K562 (cell line): ENCODE data around the gene CCR5AS.
A peak's percentile ranks its signal among the peaks of the same experiment; 100 is the strongest.

Experiments
- ATAC-seq: fragments of 200-7000 bp; cut with Tn5 transposase; 3 replicates; pipeline ENCODE4 v1.9.1; 2020; ENCODE audit warnings: moderate library complexity
- BruUV-seq: library from RNA; stranded (reverse); fragments of 400-500 nt; replicated peaks from 2 replicates; lab custom pipeline; 2021; lab: Mats Ljungman, UMichigan
- CTCF ChIA-PET: fragments of 300-600 bp; formaldehyde crosslinking; extraction: SDS; loops from one replicate; lab custom pipeline; 2021; ENCODE audit warnings: low intra/inter-chr PET ratio; lab: Yijun Ruan, JAX
- POLR2A ChIA-PET: fragments of 300-600, 350-650 bp; sonication (Branson Sonifier 250); formaldehyde crosslinking; extraction: SDS; loops from one replicate; lab custom pipeline; 2021; ENCODE audit warnings: antibody characterized with exemption, inconsistent platforms; lab: Yijun Ruan, JAX
- DNase-seq, 4 experiments: peaks; one replicate each; pipeline versions ENCODE4 v3.0.0 to v3.0.0-alpha.2; 2011 to 2018; ENCODE audit warnings: low spot score in 3 of 4, mixed read lengths in 3 of 4; ENCODE audit errors: extremely low read depth in 1 of 4
- FAIRE-seq: peaks from 2 replicates; lab custom pipeline; 2011; peaks lifted over from hg19 to GRCh38; lab: Jason Lieb, UNC
- H2AFZ ChIP-seq: 2 replicates; pipeline ENCODE4 v1.6.0; 2011; ENCODE audit warnings: low read depth, low read length, control low read depth, inconsistent platforms
- H3K27ac ChIP-seq: fragments of 200-600 bp; 3 replicates; pipeline ENCODE4 v1.8.0; 2011; ENCODE audit warnings: low read depth, mild to moderate bottlenecking, control low read depth, inconsistent platforms, low read length, moderate library complexity, mixed read lengths; ENCODE audit errors: extremely low read depth
- H3K27me3 ChIP-seq, 2 experiments: fragments of 300-600 bp in 1 of 2; 2 replicates in 1 of 2; 3 replicates in 1 of 2; pipeline versions ENCODE4 v1.6.0 to v1.8.0; 2011; ENCODE audit warnings: inconsistent platforms in 2 of 2, low read length in 2 of 2, mild to moderate bottlenecking in 1 of 2, mixed read lengths in 1 of 2, moderate library complexity in 1 of 2; ENCODE audit not compliant: control insufficient read depth in 2 of 2, insufficient read depth in 2 of 2
- H3K36me3 ChIP-seq: fragments of 300-600 bp; 3 replicates; pipeline ENCODE4 v1.8.0; 2011; ENCODE audit warnings: mild to moderate bottlenecking, low read length, inconsistent platforms; ENCODE audit not compliant: control insufficient read depth, insufficient read depth
- H3K4me1 ChIP-seq, 2 experiments: fragments of 200-600 bp in 1 of 2; replicated peaks in 1 of 2; 2 replicates in 1 of 2; 3 replicates in 1 of 2; pipeline versions ENCODE4 v1.5.1 to v1.8.0; 2011; ENCODE audit warnings: inconsistent platforms in 2 of 2, low read length in 2 of 2, mild to moderate bottlenecking in 1 of 2, mixed read lengths in 1 of 2, moderate library complexity in 1 of 2; ENCODE audit not compliant: control insufficient read depth in 2 of 2, insufficient read depth in 2 of 2
- H3K4me2 ChIP-seq: 2 replicates; pipeline ENCODE4 v1.6.1; 2011; ENCODE audit warnings: low read length, control low read depth, inconsistent platforms, mixed read lengths; ENCODE audit not compliant: insufficient read depth
- H3K4me3 ChIP-seq: fragments of 200-600 bp; sonication (generic), shearing (Covaris generic); 2 replicates; pipeline ENCODE4 v1.5.1; 2016; ENCODE audit warnings: control low read depth, inconsistent platforms
- H3K79me2 ChIP-seq: fragments of 200-600 bp; 3 replicates; pipeline ENCODE4 v1.8.0; 2011; ENCODE audit warnings: low read length, inconsistent platforms; ENCODE audit not compliant: control insufficient read depth, insufficient read depth
- H3K9ac ChIP-seq, 2 experiments: 2 replicates each; pipeline versions ENCODE4 v1.6.0 to v1.6.1; 2011; ENCODE audit warnings: low read depth in 2 of 2, low read length in 2 of 2, control low read depth in 1 of 2, inconsistent platforms in 1 of 2, mild to moderate bottlenecking in 1 of 2, mixed read lengths in 1 of 2; ENCODE audit not compliant: insufficient read depth in 1 of 2
- H3K9me1 ChIP-seq: one replicate; pipeline ENCODE4 v1.6.0; 2011; ENCODE audit warnings: inconsistent platforms, mild to moderate bottlenecking, low read length, moderate library complexity; ENCODE audit not compliant: control insufficient read depth, insufficient read depth
- H3K9me3 ChIP-seq: replicated peaks from 2 replicates; pipeline ENCODE4 v1.5.1; 2011; ENCODE audit warnings: low read depth, low read length, inconsistent platforms; ENCODE audit not compliant: control insufficient read depth, insufficient read depth
- H4K20me1 ChIP-seq: replicated peaks from 2 replicates; pipeline ENCODE4 v1.6.1; 2011; ENCODE audit warnings: low read length, inconsistent platforms, mixed read lengths; ENCODE audit not compliant: control insufficient read depth, insufficient read depth
- CBX8 ChIP-seq: fragments of 200-600 bp; sonication (generic); IDR thresholded peaks from 2 replicates; pipeline ENCODE4 v1.6.1; 2012; ENCODE audit warnings: borderline replicate concordance, mixed run types, low read depth, mild to moderate bottlenecking, moderate library complexity, mixed read lengths, low read length, control low read depth, inconsistent platforms; ENCODE audit not compliant: poor library complexity, severe bottlenecking; ENCODE audit errors: extremely low read depth
- CTBP1 ChIP-seq: fragments of 450-650 bp; IDR thresholded peaks from 2 replicates; pipeline ENCODE4 v1.6.1; 2016; ENCODE audit warnings: borderline replicate concordance
- CXXC5 ChIP-seq: fragments of 250-450 bp; sonication (Bioruptor Pico); IDR thresholded peaks from 2 replicates; pipeline ENCODE4 v1.8.0; 2022; ENCODE audit warnings: inconsistent platforms, mild to moderate bottlenecking, moderate library complexity
- ELF4 ChIP-seq: fragments of 450-650 bp; formaldehyde crosslinking; IDR thresholded peaks from 2 replicates; pipeline ENCODE4 v1.4.0; 2022; ENCODE audit warnings: missing genetic modification characterization
- ETV1 ChIP-seq: fragments of 450-650 bp; conservative IDR thresholded peaks from 2 replicates; pipeline ENCODE4 v1.6.1; 2016; ENCODE audit warnings: missing genetic modification characterization, control low read depth, low read depth, missing compliant biosample characterization
- L3MBTL2 ChIP-seq: fragments of 450-650 bp; IDR thresholded peaks from 2 replicates; pipeline ENCODE4 v1.6.1; 2016; ENCODE audit warnings: mild to moderate bottlenecking, moderate library complexity
- MLLT1 ChIP-seq, 2 experiments: fragments of 450-650 bp; IDR thresholded peaks; 2 replicates each; pipeline ENCODE4 v1.6.1; 2016
- MYC ChIP-seq, 2 experiments: fragments of 250-450 bp in 1 of 2; sonication (Bioruptor Pico) in 1 of 2; IDR thresholded peaks; 2 replicates each; pipeline versions ENCODE4 v1.5.1 to v1.6.1; 2012 to 2021; ENCODE audit warnings: low read depth in 2 of 2, borderline replicate concordance in 1 of 2, improper control_type of control experiment in 1 of 2, low read length in 1 of 2, mild to moderate bottlenecking in 1 of 2, moderate library complexity in 1 of 2
- NONO ChIP-seq, 2 experiments: fragments of 200-400 bp in 1 of 2; fragments of 450-650 bp in 1 of 2; formaldehyde crosslinking in 1 of 2; IDR thresholded peaks; 2 replicates each; pipeline ENCODE4 v1.6.1; 2017; ENCODE audit warnings: low read depth in 2 of 2, mild to moderate bottlenecking in 2 of 2, moderate library complexity in 2 of 2, low read length in 1 of 2
- NR4A1 ChIP-seq, 2 experiments: fragments of 250-450 bp in 1 of 2; fragments of 450-650 bp in 1 of 2; sonication (Bioruptor Pico) in 1 of 2; IDR thresholded peaks; 2 replicates each; pipeline versions ENCODE4 v1.4.0 to v1.6.1; 2016 to 2020; ENCODE audit warnings: mild to moderate bottlenecking in 2 of 2, missing compliant biosample characterization in 1 of 2, missing genetic modification characterization in 1 of 2, moderate library complexity in 1 of 2
- YBX1 ChIP-seq: fragments of 450-650 bp; IDR thresholded peaks from 2 replicates; pipeline ENCODE4 v1.7.1; 2016; ENCODE audit warnings: mild to moderate bottlenecking
- ZNF280A ChIP-seq: fragments of 450-650 bp; IDR thresholded peaks from 2 replicates; pipeline ENCODE4 v1.6.1; 2018; ENCODE audit warnings: mild to moderate bottlenecking, low read depth; ENCODE audit not compliant: partially characterized antibody
- ZNF518B ChIP-seq: fragments of 250-450 bp; sonication (Bioruptor Pico); IDR thresholded peaks from 2 replicates; pipeline ENCODE4 v1.5.0; 2021; ENCODE audit warnings: mild to moderate bottlenecking, moderate library complexity
- WGBS: fragments of 100-300 bp; shearing (Covaris generic); methylation state at CpG from one replicate; pipeline ENCODE4 v1.1.6; 2016; ENCODE audit warnings: low coverage, mixed read lengths; ENCODE audit not compliant: insufficient coverage; ENCODE audit errors: missing lambda C conversion rate; 5-methylcytosine and 5-hydroxymethylcytosine counted together
- in situ Hi-C: fragments of 300-500 bp; cut with MboI; formaldehyde crosslinking; loops from 4 replicates; pipeline ENCODE4 v1.15.0; 2018; ENCODE audit warnings: inconsistent platforms, mixed read lengths
- intact Hi-C: fragments of 100-400 bp; cut with micrococcal nuclease; formaldehyde crosslinking; loops from 2 replicates; pipeline ENCODE4 v1.14.2; 2022

Gene CCR5AS

GRCh38 chr3:46405301-46406019 is 1.4 kb downstream of the CCR5AS start:
- no TSS peak for BruUV-seq
- Histone ChIP-seq H3K27me3 (no peaks in the 10 kb centered on the region), H3K9ac (peak overlapping the region in 1 of 2 experiments; percentile 59; a peak in 1 of 4 replicates), H3K27ac (no peak overlapping the region), H2AFZ (peak overlapping the region; percentile 13), H3K9me3 (no peaks in the 10 kb centered on the region), H3K4me1 (peaks cover 27 to 47% of the 10 kb centered on the region in 2 experiments), H3K79me2 (peaks cover 2% of the 10 kb centered on the region; the same call in 1 of the 3 replicates), H3K4me2 (no peak overlapping the region), H4K20me1 (no peaks in the 10 kb centered on the region), H3K36me3 (no peaks in the 10 kb centered on the region), H3K4me3 (no peak overlapping the region), H3K9me1 (no peaks in the 10 kb centered on the region)
- FAIRE-seq (no peak), DNase-seq (peak in 1 of 4 experiments; percentile 32), ATAC-seq (no peak)
- POLR2A ChIA-PET: interaction anchor here (0.6 to 1.4 kb wide), 3 partner anchors 12 to 53 kb away, joined by 3 to 4 read pairs (median 4); no protein-coding TSS in a partner anchor
- intact Hi-C loops: no loop called here
- in situ Hi-C loops: loop anchor here (25.0 kb wide), 1 partner anchor 1368 kb away; the partner anchor contains the start of gene CLEC3B
- 58% methylated on average over 11 of the region's 11 CpGs for WGBS
- CTCF ChIA-PET: no interaction called here
- TF ChIP-seq ZNF518B (CRISPR knock-in tag): no peak
- no peak for TF ChIP-seq NONO (IDR thresholded peaks at IDR 0.05; ENCODE audit: low read depth in 2 of 2, low read length in 1 of 2)
- no peak for TF ChIP-seq ELF4
- peak; percentile 20 for TF ChIP-seq ZNF280A
- TF ChIP-seq NR4A1 (CRISPR knock-in tag; IDR thresholded peaks at IDR 0.05): no peak
- no peak for TF ChIP-seq NR4A1 (tag; IDR thresholded peaks at IDR 0.05)
- TF ChIP-seq MYC (IDR thresholded peaks at IDR 0.05; ENCODE audit: low read depth, low read length): no peak
- TF ChIP-seq MYC (CRISPR knock-in tag; IDR thresholded peaks at IDR 0.05; ENCODE audit: borderline replicate concordance, low read depth): no peak
- TF ChIP-seq ETV1: 0 out of 2 replicates have a peak, but pooled peaks have one; percentile 10
- no peak for TF ChIP-seq CBX8
- no peak for TF ChIP-seq CTBP1
- TF ChIP-seq MLLT1 (IDR thresholded peaks at IDR 0.05): peak in 1 of 2 experiments; percentile 40; a peak in 1 of 4 replicates
- no peak for TF ChIP-seq YBX1
- peak; percentile 54 for TF ChIP-seq L3MBTL2
- TF ChIP-seq CXXC5 (CRISPR knock-in tag): no peak
